ENCODE results near the gene FRG2. TPM values are rescaled to one million over a fixed set of nuclear protein-coding genes. Genes with fewer than 3 reads are reported as not detected.

Gene FRG2
- total and polyA plus RNA-seq, 2 donors (not counting 3 experiments of a cell fraction or from before 2014, with no cell fraction given), result not detected

GRCh38 chr4:190019023-190019858 is 7.8 kb downstream of the FRG2 start:
- FAIRE-seq, result no peak
- Histone ChIP-seq H4K20me1 (replicated peaks; ENCODE audit: control insufficient read depth, extremely low read depth, insufficient read depth, low read length) (no peaks in the 10 kb centered on the region), H3K4me1 (ENCODE audit: control insufficient read depth, extremely low read depth, insufficient read depth, low read length) (no peaks in the 10 kb centered on the region), H3K4me3 (replicated peaks in 1 of 3; ENCODE audit: insufficient read depth in 1 of 3, low read depth in 1 of 3, low read length in 3 of 3) (no peak overlapping the region), H3K9me1 (replicated peaks; ENCODE audit: control insufficient read depth, extremely low read depth, insufficient read depth, low read length) (no peaks in the 10 kb centered on the region), H3K9me3 (replicated peaks; ENCODE audit: control insufficient read depth, insufficient read depth, low read length) (no peaks in the 10 kb centered on the region), H3K36me3 (ENCODE audit: control insufficient read depth in 2 of 2, extremely low read depth in 1 of 2, insufficient read depth in 2 of 2, low read length in 2 of 2) (no peaks in the 10 kb centered on the region), H2AFZ (ENCODE audit: low read depth, low read length) (no peak overlapping the region), H3K27me3 (ENCODE audit: control insufficient read depth in 2 of 2, insufficient read depth in 2 of 2, low read length in 2 of 2) (peaks cover 22 to 70% of the 10 kb centered on the region in 2 experiments), H3K9ac (replicated peaks; ENCODE audit: extremely low read depth, insufficient read depth, low read length) (no peak overlapping the region), H3K27ac (ENCODE audit: insufficient read depth, low read depth, low read length) (no peak overlapping the region), H3K4me2 (ENCODE audit: insufficient read depth, low read length) (no peak overlapping the region), H3K79me2 (ENCODE audit: control insufficient read depth, insufficient read depth, low read length) (no peaks in the 10 kb centered on the region)
- dilution Hi-C loops (cut with MboI; ENCODE audit: extremely low pct_ligation_motif_present, low sequenced_read_pairs), result no loop called here
- POLR2A ChIA-PET, result no interaction called here
- intact Hi-C loops (cut with micrococcal nuclease), result no loop called here
- BruUV-seq (replicated peaks), result no TSS peak
- DNase-seq (ENCODE audit: low read depth, low spot score), result no peak
- no peak for TF ChIP-seq POLR2AphosphoS5 (IDR thresholded peaks at IDR 0.05; ENCODE audit: insufficient read depth, low read depth, low read length)
- no peak for TF ChIP-seq MAX (IDR thresholded peaks at IDR 0.05; ENCODE audit: insufficient read depth, insufficient read length)
- TF ChIP-seq CTCF (IDR thresholded peaks at IDR 0.05; ENCODE audit: extremely low read depth in 1 of 2, insufficient read depth in 1 of 2, low read depth in 1 of 2, low read length in 2 of 2), result no peak
- no peak for TF ChIP-seq GATA2 (IDR thresholded peaks at IDR 0.05; ENCODE audit: insufficient read depth, insufficient read length, low read depth, low read length)
- TF ChIP-seq FOS (IDR thresholded peaks at IDR 0.05; ENCODE audit: borderline replicate concordance, insufficient read depth, low read length), result no peak
- TF ChIP-seq EZH2 (IDR thresholded peaks at IDR 0.05; ENCODE audit: borderline replicate concordance, low read depth, low read length, severe bottlenecking), result no peak
- TF ChIP-seq POLR2A (IDR thresholded peaks at IDR 0.05; ENCODE audit: low read depth, low read length), result no peak
- no peak for TF ChIP-seq MYC (IDR thresholded peaks at IDR 0.05; ENCODE audit: low read depth, low read length)
- TF ChIP-seq JUN (IDR thresholded peaks at IDR 0.05; ENCODE audit: borderline replicate concordance, insufficient read depth, insufficient read length, low read depth), result no peak
- CTCF ChIA-PET, result no interaction called here
